GM12892 (cell line): ENCODE measurements around the gene SRPX2.

Experiments used
- POLR2A ChIP-seq: IDR thresholded peaks from 2 replicates; pipeline ENCODE4 v1.6.1; 2011; ENCODE audit warnings: low read depth, low read length, control low read depth
- POLR2AphosphoS5 ChIP-seq: IDR thresholded peaks from 2 replicates; pipeline ENCODE4 v1.6.1; 2011; ENCODE audit warnings: low read depth, low read length, control low read depth

GRCh38 chrX:100710816-100711215 is 66.8 kb downstream of the SRPX2 start:
- TF ChIP-seq POLR2A (no peak), POLR2AphosphoS5 (no peak)
